Coronary artery (tissue), 2 donors: ENCODE data around the gene KLF5.

Source experiments
- DNase-seq: peaks from one replicate; pipeline ENCODE4 v3.0.0-alpha.2; 2017; ENCODE audit warnings: low spot score
- H3K27ac ChIP-seq, 2 donors: fragments of 200-600 bp; sonication (generic); one replicate each; pipeline ENCODE4 v1.5.1; 2016 to 2019
- H3K4me3 ChIP-seq: fragments of 200-600 bp; sonication (generic); 2 replicates; pipeline ENCODE4 v1.5.1; 2016; ENCODE audit warnings: mild to moderate bottlenecking, moderate library complexity
- TF ChIP-seq, protein P1 (sequence below): fragments of 200-600 bp; sonication (generic); IDR thresholded peaks from one replicate; pipeline ENCODE4 v1.5.1; 2019; ENCODE audit warnings: antibody characterized with exemption

KLF5 gene

DNA sequence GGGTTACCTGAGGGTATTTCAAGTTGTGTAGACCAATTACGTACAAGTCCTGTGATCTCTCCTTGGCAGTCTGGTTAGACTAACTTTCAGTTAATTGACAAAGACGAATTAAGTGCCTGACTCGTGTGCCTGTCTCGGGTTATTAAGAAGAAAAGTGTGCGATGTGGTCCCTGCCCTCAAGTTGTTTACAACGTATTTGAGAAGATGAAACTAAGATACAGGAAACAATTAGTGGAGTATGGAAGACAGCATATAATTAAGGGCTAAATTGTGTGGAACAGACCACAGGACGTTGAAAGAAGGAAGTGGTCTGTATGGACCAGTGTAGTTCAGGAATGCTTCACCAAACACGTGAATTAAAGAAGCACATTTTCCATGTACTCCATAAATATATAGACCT, 49.2 kb downstream of the KLF5 start:
- no peak for DNase-seq
- TF ChIP-seq, protein P1, sequence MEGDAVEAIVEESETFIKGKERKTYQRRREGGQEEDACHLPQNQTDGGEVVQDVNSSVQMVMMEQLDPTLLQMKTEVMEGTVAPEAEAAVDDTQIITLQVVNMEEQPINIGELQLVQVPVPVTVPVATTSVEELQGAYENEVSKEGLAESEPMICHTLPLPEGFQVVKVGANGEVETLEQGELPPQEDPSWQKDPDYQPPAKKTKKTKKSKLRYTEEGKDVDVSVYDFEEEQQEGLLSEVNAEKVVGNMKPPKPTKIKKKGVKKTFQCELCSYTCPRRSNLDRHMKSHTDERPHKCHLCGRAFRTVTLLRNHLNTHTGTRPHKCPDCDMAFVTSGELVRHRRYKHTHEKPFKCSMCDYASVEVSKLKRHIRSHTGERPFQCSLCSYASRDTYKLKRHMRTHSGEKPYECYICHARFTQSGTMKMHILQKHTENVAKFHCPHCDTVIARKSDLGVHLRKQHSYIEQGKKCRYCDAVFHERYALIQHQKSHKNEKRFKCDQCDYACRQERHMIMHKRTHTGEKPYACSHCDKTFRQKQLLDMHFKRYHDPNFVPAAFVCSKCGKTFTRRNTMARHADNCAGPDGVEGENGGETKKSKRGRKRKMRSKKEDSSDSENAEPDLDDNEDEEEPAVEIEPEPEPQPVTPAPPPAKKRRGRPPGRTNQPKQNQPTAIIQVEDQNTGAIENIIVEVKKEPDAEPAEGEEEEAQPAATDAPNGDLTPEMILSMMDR, result no peak
- Histone ChIP-seq H3K27ac (no peak overlapping the region), H3K4me3 (no peak overlapping the region)

DNA sequence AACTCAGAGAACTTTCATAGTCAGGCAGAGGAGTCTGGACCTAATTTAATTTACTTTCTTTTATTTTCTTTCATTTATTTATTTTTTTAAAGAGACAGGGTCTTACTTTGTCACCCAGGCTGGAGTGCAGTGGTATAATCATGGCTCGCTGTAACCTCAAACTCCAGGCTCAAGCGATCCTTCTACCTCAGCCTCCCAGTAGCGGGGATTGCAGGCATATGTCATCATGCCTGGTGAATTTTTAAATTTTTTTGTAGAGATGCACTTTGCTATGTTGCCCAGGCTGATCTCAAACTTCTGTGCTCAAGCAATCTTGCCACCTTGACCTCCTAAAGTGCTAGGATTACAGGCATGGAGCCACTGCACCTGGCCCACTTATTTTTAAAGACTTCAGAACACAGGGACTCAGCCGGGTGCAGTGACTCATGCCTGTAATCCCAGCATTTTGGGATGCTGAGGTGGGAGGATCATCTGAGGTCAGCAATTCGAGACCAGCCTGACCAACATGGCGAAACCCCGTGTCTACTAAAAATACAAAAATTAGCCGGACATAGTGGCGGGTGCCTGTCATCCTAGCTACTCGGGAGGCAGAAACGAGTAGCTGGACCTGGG, 50.6 kb downstream of the KLF5 start:
- Histone ChIP-seq H3K4me3 (no peak overlapping the region), H3K27ac (no peak overlapping the region)
- DNase-seq, result no peak
- TF ChIP-seq, protein P1, result no peak

DNA sequence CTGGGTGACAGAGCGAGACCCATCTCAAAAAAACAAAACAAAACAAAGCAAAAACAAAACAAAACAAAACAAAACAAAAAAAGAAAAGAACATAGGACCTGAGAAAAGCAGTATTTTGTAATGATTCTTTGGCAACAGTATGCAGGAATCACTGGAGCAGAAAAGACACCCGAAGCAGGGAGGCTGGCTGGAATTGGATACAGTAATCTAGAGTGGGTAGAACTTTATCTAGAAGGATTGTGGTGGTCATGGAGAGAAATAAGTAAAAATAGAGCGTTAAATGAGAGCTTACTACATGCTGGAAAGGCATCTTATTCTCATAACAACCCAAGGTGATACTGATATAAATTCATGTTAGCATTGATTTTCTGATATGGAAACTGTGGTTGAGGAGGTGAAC, 51.2 kb downstream of the KLF5 start:
- Histone ChIP-seq H3K4me3 (no peak overlapping the region), H3K27ac (no peak overlapping the region)
- DNase-seq, result no peak
- TF ChIP-seq, protein P1, result no peak

DNA sequence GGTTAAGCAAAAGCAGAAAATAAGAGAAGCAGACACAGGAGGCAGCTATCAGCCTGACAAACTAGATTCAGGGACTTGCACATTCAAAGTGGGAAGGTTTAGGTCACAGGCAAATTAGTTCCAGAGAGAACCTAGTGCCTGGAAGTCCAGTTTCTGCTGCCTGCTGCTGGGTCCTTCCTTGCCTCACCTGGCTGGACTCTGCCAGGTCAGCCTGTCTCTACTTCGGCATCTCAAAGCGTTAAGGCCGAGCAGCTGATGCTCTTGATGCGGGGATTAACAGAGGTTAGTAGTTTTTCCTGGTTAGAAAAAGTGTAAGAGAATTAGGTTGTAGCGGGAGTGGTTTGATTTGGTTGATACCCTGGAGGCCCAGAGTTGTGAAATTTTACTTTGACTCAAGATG, 52.0 kb downstream of the KLF5 start:
- TF ChIP-seq, protein P1, result no peak
- H3K4me3 ChIP-seq, result no peak overlapping the region
- H3K27ac ChIP-seq, result no peak overlapping the region
- DNase-seq, result no peak

DNA sequence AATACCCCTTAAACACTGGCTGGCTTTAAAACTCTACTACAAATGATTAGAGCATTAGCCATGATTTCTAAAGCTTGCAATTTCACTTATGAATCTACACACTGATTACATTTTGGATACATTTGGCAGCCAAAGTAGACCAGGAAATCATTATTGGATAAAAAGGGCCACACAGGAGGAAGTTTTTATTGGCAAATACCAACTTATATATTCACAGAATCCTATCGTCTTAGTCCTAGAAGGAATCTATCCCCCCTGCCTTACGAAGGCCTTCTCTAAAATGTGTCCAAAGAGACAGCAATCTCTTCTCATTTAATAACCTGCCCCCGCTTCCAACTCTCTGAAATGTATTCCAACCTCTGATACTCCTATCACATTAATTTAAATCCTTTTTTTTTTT, 52.5 kb downstream of the KLF5 start:
- no peak overlapping the region for H3K27ac ChIP-seq
- TF ChIP-seq, protein P1, result no peak
- no peak overlapping the region for H3K4me3 ChIP-seq
- DNase-seq, result no peak

DNA sequence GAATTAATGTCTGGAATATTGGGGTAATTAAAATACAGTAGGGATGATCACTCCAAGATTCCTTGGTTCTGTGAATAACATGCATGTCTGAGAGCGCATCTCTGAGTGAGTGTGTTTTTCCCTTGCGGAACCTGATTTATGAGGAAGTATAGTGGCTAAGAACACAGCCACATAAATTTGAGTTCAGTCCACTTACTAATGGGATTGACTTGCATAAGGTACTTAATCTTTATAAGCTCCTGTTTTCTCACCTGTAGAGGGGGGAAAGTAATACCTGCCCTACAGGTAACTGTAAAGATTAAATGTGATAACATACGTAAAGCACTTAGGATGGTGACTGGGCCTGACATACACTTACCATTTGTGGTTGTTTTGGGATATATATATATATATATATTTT, 60.8 kb downstream of the KLF5 start:
- TF ChIP-seq, protein P1, result no peak
- Histone ChIP-seq H3K4me3 (no peak overlapping the region), H3K27ac (no peak overlapping the region)
- DNase-seq, result no peak
